ENCODE measurements around the gene TBKBP1. TPM values are rescaled to one million over a fixed set of nuclear protein-coding genes. Genes with fewer than 3 reads are reported as not detected.

TBKBP1 gene
- total and polyA plus RNA-seq, 4 experiments from 2014 or later = 0.49 to 7.4 (median 3.7) TPM

DNA sequence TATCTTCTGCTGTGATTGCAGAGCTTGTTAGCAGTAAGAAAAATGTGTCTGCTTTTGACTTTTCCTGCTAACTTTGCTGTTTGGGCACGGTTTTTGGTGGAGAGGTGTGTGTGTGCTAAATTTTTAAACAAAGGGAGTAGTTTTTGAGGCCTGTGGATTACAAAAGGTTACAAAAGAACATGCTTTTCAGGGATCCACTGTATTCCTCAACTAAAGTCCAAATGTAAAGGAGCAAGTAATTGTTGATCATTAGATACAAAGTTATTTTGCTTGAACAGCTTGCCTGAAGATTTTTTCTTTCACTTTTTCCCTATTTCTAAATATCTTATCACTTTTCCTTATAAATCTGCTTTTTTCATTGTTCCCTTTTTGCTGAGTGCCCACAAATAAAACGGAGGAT lies 42.3 kb upstream of the TBKBP1 start:
- POLR2A ChIA-PET (ENCODE audit: partially characterized antibody) = interaction anchor here (3.3 to 8.7 kb wide), 4 partner anchors 7 to 159 kb away, joined by 10 to 120 read pairs (median 64); partner anchors contain the start of gene TBX21
- CTCF ChIA-PET (ENCODE audit: partially characterized antibody) = interaction anchor here (0.9 to 5.1 kb wide), 2 partner anchors 8 to 12 kb away, joined by 5 to 62 read pairs; no protein-coding TSS in a partner anchor
- Histone ChIP-seq H3K27ac (ENCODE audit: low read depth, low read length) (no peak overlapping the region), H3K9me3 (ENCODE audit: control insufficient read depth in 1 of 2, low read length in 2 of 2) (no peaks in the 10 kb centered on the region), H3K27me3 (ENCODE audit: insufficient read depth, low read length) (no peaks in the 10 kb centered on the region), H3K4me3 (ENCODE audit: low read length in 2 of 2) (no peak overlapping the region), H3K36me3 (ENCODE audit: insufficient read depth, low read length) (peaks cover 44% of the 10 kb centered on the region), H3K4me1 (ENCODE audit: insufficient read depth, low read length) (peaks cover 77% of the 10 kb centered on the region)
- intact Hi-C loops (cut with micrococcal nuclease) = loop anchor here (2.0 kb wide), 1 partner anchor 13 kb away; no protein-coding TSS in a partner anchor
- H3K36me3 Mint-ChIP-seq = peaks cover 32 to 63% of the 10 kb centered on the region in 2 donors
- H3K9me3 Mint-ChIP-seq = peaks cover 0 to 5% (median 0%) of the 10 kb centered on the region in 8 donors
- peaks cover 50 to 84% (median 58%) of the 10 kb centered on the region in 4 donors for H3K4me1 Mint-ChIP-seq
- H3K27me3 Mint-ChIP-seq = no peaks in the 10 kb centered on the region
- H3K27ac Mint-ChIP-seq = peak overlapping the region; percentile 48 to 95 (median 88)
- DNase-seq = no peak
- H3K4me3 Mint-ChIP-seq = peak overlapping the region in 6 of 8 donors; percentile 35 to 89 (median 88)

DNA sequence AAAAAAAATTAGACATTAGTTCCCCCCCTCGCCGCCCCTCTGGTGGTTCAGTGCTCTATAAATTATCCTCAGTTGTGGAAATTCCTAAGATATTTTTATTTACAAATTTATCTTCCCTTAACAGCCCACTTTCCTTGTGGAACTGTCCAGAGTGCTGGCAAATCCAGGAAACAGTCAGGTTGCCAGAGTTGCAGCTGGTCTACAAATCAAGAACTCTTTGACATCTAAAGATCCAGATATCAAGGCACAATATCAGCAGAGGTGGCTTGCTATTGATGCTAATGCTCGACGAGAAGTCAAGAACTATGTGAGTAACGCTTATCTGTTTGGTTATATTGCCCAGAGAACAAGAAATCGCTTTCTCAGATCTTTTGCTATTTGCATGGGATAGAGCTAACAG lies 41.4 kb upstream of the TBKBP1 start:
- POLR2A ChIA-PET (ENCODE audit: partially characterized antibody) = interaction anchor here (8.7 kb wide), 1 partner anchor 12 kb away, joined by 120 read pairs; no protein-coding TSS in a partner anchor
- peaks cover 0 to 5% (median 0%) of the 10 kb centered on the region in 8 donors for H3K9me3 Mint-ChIP-seq
- no peak overlapping the region for H3K4me3 ChIP-seq (ENCODE audit: low read length in 2 of 2)
- H3K4me3 Mint-ChIP-seq = peak overlapping the region in 6 of 8 donors; percentile 3 to 61 (median 38)
- H3K27ac ChIP-seq (ENCODE audit: low read depth, low read length) = no peak overlapping the region
- no peaks in the 10 kb centered on the region for H3K27me3 ChIP-seq (ENCODE audit: insufficient read depth, low read length)
- peaks cover 52 to 87% (median 63%) of the 10 kb centered on the region in 4 donors for H3K4me1 Mint-ChIP-seq
- H3K36me3 Mint-ChIP-seq = peaks cover 41 to 72% of the 10 kb centered on the region in 2 donors
- peaks cover 52% of the 10 kb centered on the region for H3K36me3 ChIP-seq (ENCODE audit: insufficient read depth, low read length)
- no peak for DNase-seq
- H3K27me3 Mint-ChIP-seq = no peaks in the 10 kb centered on the region
- CTCF ChIA-PET (ENCODE audit: partially characterized antibody) = interaction anchor here (0.6 to 4.4 kb wide), 3 partner anchors 11 to 294 kb away, joined by 3 to 25 read pairs (median 3); no protein-coding TSS in a partner anchor
- peaks cover 82% of the 10 kb centered on the region for H3K4me1 ChIP-seq (ENCODE audit: insufficient read depth, low read length)
- intact Hi-C loops (cut with micrococcal nuclease) = no loop called here
- no peaks in the 10 kb centered on the region for H3K9me3 ChIP-seq (ENCODE audit: control insufficient read depth in 1 of 2, low read length in 2 of 2)
- H3K27ac Mint-ChIP-seq = peak overlapping the region in 4 of 7 donors; percentile 54 to 91 (median 72)

GRCh38 chr17:47653442-47653841 lies 40.5 kb upstream of the TBKBP1 start:
- Mint-ChIP-seq H3K4me3 (peak overlapping the region in 6 of 8 donors; percentile 1 to 69 (median 44)), H3K4me1 (peaks cover 53 to 87% (median 64%) of the 10 kb centered on the region in 4 donors), H3K9me3 (peaks cover 0 to 5% (median 0%) of the 10 kb centered on the region in 8 donors), H3K36me3 (peaks cover 45 to 78% of the 10 kb centered on the region in 2 donors), H3K27me3 (no peaks in the 10 kb centered on the region), H3K27ac (peak overlapping the region in 5 of 7 donors; percentile 32 to 84 (median 74))
- Histone ChIP-seq H3K27ac (ENCODE audit: low read depth, low read length) (no peak overlapping the region), H3K4me1 (ENCODE audit: insufficient read depth, low read length) (peaks cover 82% of the 10 kb centered on the region), H3K4me3 (ENCODE audit: low read length in 2 of 2) (no peak overlapping the region), H3K27me3 (ENCODE audit: insufficient read depth, low read length) (no peaks in the 10 kb centered on the region), H3K9me3 (ENCODE audit: control insufficient read depth in 1 of 2, low read length in 2 of 2) (no peaks in the 10 kb centered on the region), H3K36me3 (ENCODE audit: insufficient read depth, low read length) (peaks cover 61% of the 10 kb centered on the region)
- intact Hi-C loops (cut with micrococcal nuclease) = no loop called here
- DNase-seq = no peak
- POLR2A ChIA-PET (ENCODE audit: partially characterized antibody) = interaction anchor here (0.7 to 8.7 kb wide), 2 partner anchors 8 to 11 kb away, joined by 4 to 120 read pairs; no protein-coding TSS in a partner anchor
- CTCF ChIA-PET (ENCODE audit: partially characterized antibody) = interaction anchor here (0.7 to 4.4 kb wide), 3 partner anchors 10 to 44 kb away, joined by 3 to 25 read pairs (median 8); no protein-coding TSS in a partner anchor

DNA sequence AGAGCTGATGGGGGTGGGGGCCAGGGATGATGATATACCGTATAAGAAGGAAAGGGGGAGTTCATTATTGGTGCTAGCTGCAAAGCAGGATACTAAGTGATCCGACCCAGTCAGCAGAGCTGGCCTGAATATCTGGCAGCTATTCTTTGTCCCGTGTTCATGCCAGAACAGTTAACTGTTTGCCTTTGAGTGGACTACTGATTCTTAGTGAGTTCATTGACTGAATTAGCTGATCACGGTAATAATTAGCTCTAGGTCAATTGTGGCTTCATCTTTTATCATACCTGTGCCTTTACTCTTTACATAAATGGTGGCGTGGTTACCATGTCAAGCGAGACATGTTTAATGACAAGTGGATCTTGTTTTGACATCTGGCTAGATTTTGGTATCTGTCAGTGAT lies 39.0 kb upstream of the TBKBP1 start:
- Mint-ChIP-seq H3K27me3 (no peaks in the 10 kb centered on the region), H3K36me3 (peaks cover 51 to 78% of the 10 kb centered on the region in 2 donors), H3K4me1 (peaks cover 53 to 81% (median 66%) of the 10 kb centered on the region in 4 donors), H3K27ac (peak overlapping the region; percentile 32 to 84 (median 64)), H3K9me3 (no peaks in the 10 kb centered on the region), H3K4me3 (peak overlapping the region in 4 of 8 donors; percentile 20 to 60 (median 32))
- H3K4me1 ChIP-seq (ENCODE audit: insufficient read depth, low read length) = peaks cover 89% of the 10 kb centered on the region
- intact Hi-C loops (cut with micrococcal nuclease) = no loop called here
- H3K36me3 ChIP-seq (ENCODE audit: insufficient read depth, low read length) = peaks cover 66% of the 10 kb centered on the region
- DNase-seq = no peak
- no peak overlapping the region for H3K4me3 ChIP-seq (ENCODE audit: low read length in 2 of 2)
- H3K27ac ChIP-seq (ENCODE audit: low read depth, low read length) = no peak overlapping the region
- ChIA-PET POLR2A (ENCODE audit: partially characterized antibody) (interaction anchor here (8.7 kb wide), 1 partner anchor 9 kb away, joined by 120 read pairs; no protein-coding TSS in a partner anchor), CTCF (ENCODE audit: partially characterized antibody) (interaction anchor here (1.3 to 4.4 kb wide), 2 partner anchors 9 to 40 kb away, joined by 8 to 25 read pairs; no protein-coding TSS in a partner anchor)
- H3K9me3 ChIP-seq (ENCODE audit: control insufficient read depth in 1 of 2, low read length in 2 of 2) = no peaks in the 10 kb centered on the region
- H3K27me3 ChIP-seq (ENCODE audit: insufficient read depth, low read length) = no peaks in the 10 kb centered on the region

- CTCF ChIA-PET (ENCODE audit: partially characterized antibody) = interaction anchor here (1.0 to 3.0 kb wide), 3 partner anchors 9 to 38 kb away, joined by 3 to 11 read pairs (median 5); partner anchors contain the start of gene KPNB1
Observed at GRCh38 chr17:47660064-47660492, 33.9 kb upstream of the TBKBP1 start.

DNA sequence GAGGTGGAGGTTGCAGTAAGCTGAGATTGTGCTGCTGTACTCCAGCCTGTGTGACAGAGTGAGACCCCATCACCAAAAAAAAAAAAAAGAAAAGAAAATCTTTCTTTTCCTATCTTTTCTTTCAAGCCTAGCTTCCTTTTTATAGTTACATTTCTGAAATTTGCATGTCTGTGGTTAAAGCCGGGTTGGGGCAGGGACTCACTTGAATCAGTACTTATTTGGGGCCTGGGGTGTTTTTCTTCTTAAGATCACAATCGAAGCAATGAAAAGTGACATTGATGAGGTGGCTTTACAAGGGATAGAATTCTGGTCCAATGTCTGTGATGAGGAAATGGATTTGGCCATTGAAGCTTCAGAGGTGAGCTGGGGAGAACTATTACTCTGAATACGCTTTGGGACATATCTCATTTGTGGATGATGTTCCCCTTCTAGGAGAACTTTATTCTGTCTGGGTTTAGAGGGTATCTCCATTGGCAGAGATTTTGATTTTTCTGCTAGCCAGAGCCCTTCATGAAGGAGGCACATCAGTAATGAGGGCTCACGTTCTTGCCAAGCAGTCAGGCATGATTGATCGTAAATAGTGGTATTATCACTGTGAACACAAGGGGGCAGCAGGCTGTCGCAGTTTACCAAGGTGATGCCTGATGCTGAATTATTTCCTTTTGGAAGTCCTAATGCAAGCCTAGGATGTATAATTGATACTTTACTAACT lies 29.9 kb upstream of the TBKBP1 start:
- CTCF ChIA-PET (ENCODE audit: partially characterized antibody) = interaction anchor here (1.0 to 6.4 kb wide), 23 partner anchors 10 to 227 kb away, joined by 3 to 100 read pairs (median 6); partner anchors contain the start of genes KPNB1, TBKBP1 and TBX21
- Histone ChIP-seq H3K9me3 (ENCODE audit: control insufficient read depth in 1 of 2, low read length in 2 of 2) (no peaks in the 10 kb centered on the region), H3K4me3 (ENCODE audit: low read length in 2 of 2) (no peak overlapping the region), H3K4me1 (ENCODE audit: insufficient read depth, low read length) (peaks cover 32% of the 10 kb centered on the region), H3K36me3 (ENCODE audit: insufficient read depth, low read length) (peaks cover 70% of the 10 kb centered on the region), H3K27ac (ENCODE audit: low read depth, low read length) (peak overlapping the region; percentile 22), H3K27me3 (ENCODE audit: insufficient read depth, low read length) (no peaks in the 10 kb centered on the region)
- POLR2A ChIA-PET (ENCODE audit: partially characterized antibody) = interaction anchor here (0.6 to 6.2 kb wide), 5 partner anchors 13 to 157 kb away, joined by 3 to 120 read pairs (median 3); partner anchors contain the start of genes KPNB1 and OSBPL7
- intact Hi-C loops (cut with micrococcal nuclease) = loop anchor here (1.0 to 5.0 kb wide), 5 partner anchors 13 to 138 kb away; no protein-coding TSS in a partner anchor
- Mint-ChIP-seq H3K27ac (peak overlapping the region; percentile 24 to 90 (median 77)), H3K27me3 (no peaks in the 10 kb centered on the region), H3K36me3 (peaks cover 38 to 68% of the 10 kb centered on the region in 2 donors), H3K4me1 (peaks cover 12 to 22% (median 14%) of the 10 kb centered on the region in 4 donors), H3K9me3 (no peaks in the 10 kb centered on the region), H3K4me3 (peak overlapping the region in 1 of 8 donors; percentile 0)
- DNase-seq = peak; percentile 63 to 73 (median 68)

More at GRCh38 chr17:47660064-47660492, 33.9 kb upstream of the TBKBP1 start:
- H3K4me3 Mint-ChIP-seq = peak overlapping the region; percentile 69 to 90 (median 85)
- intact Hi-C loops (cut with micrococcal nuclease) = loop anchor here (1.0 to 5.0 kb wide), 2 partner anchors 11 to 37 kb away; partner anchors contain the start of gene KPNB1
- Histone ChIP-seq H3K4me1 (ENCODE audit: insufficient read depth, low read length) (peaks cover 70% of the 10 kb centered on the region), H3K27me3 (ENCODE audit: insufficient read depth, low read length) (no peaks in the 10 kb centered on the region), H3K9me3 (ENCODE audit: control insufficient read depth in 1 of 2, low read length in 2 of 2) (no peaks in the 10 kb centered on the region), H3K27ac (ENCODE audit: low read depth, low read length) (peak overlapping the region; percentile 65), H3K4me3 (ENCODE audit: low read length in 2 of 2) (peak overlapping the region in 1 of 2 donors; percentile 41), H3K36me3 (ENCODE audit: insufficient read depth, low read length) (peaks cover 77% of the 10 kb centered on the region)
- no peaks in the 10 kb centered on the region for H3K9me3 Mint-ChIP-seq
- H3K27me3 Mint-ChIP-seq = no peaks in the 10 kb centered on the region
- POLR2A ChIA-PET (ENCODE audit: partially characterized antibody) = interaction anchor here (1.0 to 4.0 kb wide), 2 partner anchors 11 to 35 kb away, joined by 3 to 75 read pairs; partner anchors contain the start of gene KPNB1
- H3K4me1 Mint-ChIP-seq = peaks cover 34 to 55% (median 40%) of the 10 kb centered on the region in 4 donors
- peak overlapping the region; percentile 72 to 97 (median 92) for H3K27ac Mint-ChIP-seq
- peak; percentile 53 to 69 (median 62) for DNase-seq
- peaks cover 42 to 72% of the 10 kb centered on the region in 2 donors for H3K36me3 Mint-ChIP-seq
